Measurements from ENCODE around the gene PTPRG. TPM values are rescaled to one million over a fixed set of nuclear protein-coding genes. Genes with fewer than 3 reads are reported as not detected.

PTPRG gene
- total and polyA plus RNA-seq, 2 donors (not counting 1 experiment from before 2014, with no cell fraction given) = 67.0 to 97.9 TPM

- no peak overlapping the region for H3K9ac ChIP-seq (ENCODE audit: insufficient read depth, low read length)
- DNase-seq (ENCODE audit: low read depth in 2 of 2) = peak in 1 of 2 donors; percentile 11
- no peaks in the 10 kb centered on the region for H3K27me3 ChIP-seq (ENCODE audit: control insufficient read depth, insufficient read depth, low read length)
- H3K36me3 ChIP-seq (ENCODE audit: control insufficient read depth, insufficient read depth, low read length) = peaks cover 2% of the 10 kb centered on the region
- H3K4me3 ChIP-seq (replicated peaks in 1 of 4; ENCODE audit: control extremely low read depth in 1 of 4, insufficient read depth in 1 of 4, low read depth in 3 of 4, low read length in 4 of 4) = no peak overlapping the region
- H3K9me3 ChIP-seq (ENCODE audit: control insufficient read depth, insufficient read depth, low read depth, low read length) = no peaks in the 10 kb centered on the region
- H3K79me2 ChIP-seq (ENCODE audit: control insufficient read depth, insufficient read depth, low read length) = no peaks in the 10 kb centered on the region
- TF ChIP-seq EZH2 (IDR thresholded peaks at IDR 0.05; ENCODE audit: low read length, missing control alignments) (no peak), CTCF (conservative IDR thresholded peaks at IDR 0.05 in 1 of 2, IDR thresholded peaks at IDR 0.05 in 1 of 2; ENCODE audit: low read depth in 1 of 2, low read length in 2 of 2) (no peak)
- no peak overlapping the region for H2AFZ ChIP-seq (ENCODE audit: low read length)
- no peak overlapping the region for H3K4me2 ChIP-seq (ENCODE audit: extremely low read depth, insufficient read depth, low read length)
- H4K20me1 ChIP-seq (ENCODE audit: control insufficient read depth, extremely low read depth, insufficient read depth, low read length) = no peaks in the 10 kb centered on the region
- no peaks in the 10 kb centered on the region for H3K4me1 ChIP-seq (ENCODE audit: control insufficient read depth, extremely low read depth, insufficient read depth, low read length)
- H3K27ac ChIP-seq (ENCODE audit: insufficient read depth, low read length) = no peak overlapping the region
These were observed 716.6 kb downstream of the PTPRG start for GRCh38 chr3:62277986-62278385.

- Histone ChIP-seq H2AFZ (ENCODE audit: low read length) (no peak overlapping the region), H4K20me1 (ENCODE audit: control insufficient read depth, extremely low read depth, insufficient read depth, low read length) (no peaks in the 10 kb centered on the region), H3K4me2 (ENCODE audit: extremely low read depth, insufficient read depth, low read length) (no peak overlapping the region), H3K4me3 (replicated peaks in 1 of 4; ENCODE audit: control extremely low read depth in 1 of 4, insufficient read depth in 1 of 4, low read depth in 3 of 4, low read length in 4 of 4) (no peak overlapping the region), H3K79me2 (ENCODE audit: control insufficient read depth, insufficient read depth, low read length) (no peaks in the 10 kb centered on the region), H3K27me3 (ENCODE audit: control insufficient read depth, insufficient read depth, low read length) (no peaks in the 10 kb centered on the region), H3K9ac (ENCODE audit: insufficient read depth, low read length) (no peak overlapping the region), H3K27ac (ENCODE audit: insufficient read depth, low read length) (no peak overlapping the region), H3K4me1 (ENCODE audit: control insufficient read depth, extremely low read depth, insufficient read depth, low read length) (no peaks in the 10 kb centered on the region), H3K9me3 (ENCODE audit: control insufficient read depth, insufficient read depth, low read depth, low read length) (no peaks in the 10 kb centered on the region), H3K36me3 (ENCODE audit: control insufficient read depth, insufficient read depth, low read length) (peaks cover 2% of the 10 kb centered on the region)
- peak in 1 of 2 donors; percentile 0 for DNase-seq (ENCODE audit: low read depth in 2 of 2)
- TF ChIP-seq CTCF (conservative IDR thresholded peaks at IDR 0.05 in 1 of 2, IDR thresholded peaks at IDR 0.05 in 1 of 2; ENCODE audit: low read depth in 1 of 2, low read length in 2 of 2) = no peak
- TF ChIP-seq EZH2 (IDR thresholded peaks at IDR 0.05; ENCODE audit: low read length, missing control alignments) = no peak
These were observed 720.4 kb downstream of the PTPRG start for GRCh38 chr3:62281726-62282125.

GRCh38 chr3:62284442-62284841 lies 723.1 kb downstream of the PTPRG start:
- Histone ChIP-seq H3K4me1 (ENCODE audit: control insufficient read depth, extremely low read depth, insufficient read depth, low read length) (no peaks in the 10 kb centered on the region), H3K9ac (ENCODE audit: insufficient read depth, low read length) (no peak overlapping the region), H2AFZ (ENCODE audit: low read length) (no peak overlapping the region), H3K4me2 (ENCODE audit: extremely low read depth, insufficient read depth, low read length) (no peak overlapping the region), H3K4me3 (replicated peaks in 1 of 4; ENCODE audit: control extremely low read depth in 1 of 4, insufficient read depth in 1 of 4, low read depth in 3 of 4, low read length in 4 of 4) (no peak overlapping the region), H3K79me2 (ENCODE audit: control insufficient read depth, insufficient read depth, low read length) (no peaks in the 10 kb centered on the region), H3K9me3 (ENCODE audit: control insufficient read depth, insufficient read depth, low read depth, low read length) (no peaks in the 10 kb centered on the region), H3K27ac (ENCODE audit: insufficient read depth, low read length) (no peak overlapping the region), H3K27me3 (ENCODE audit: control insufficient read depth, insufficient read depth, low read length) (no peaks in the 10 kb centered on the region), H4K20me1 (ENCODE audit: control insufficient read depth, extremely low read depth, insufficient read depth, low read length) (no peaks in the 10 kb centered on the region), H3K36me3 (ENCODE audit: control insufficient read depth, insufficient read depth, low read length) (no peaks in the 10 kb centered on the region)
- no peak for TF ChIP-seq EZH2 (IDR thresholded peaks at IDR 0.05; ENCODE audit: low read length, missing control alignments)
- no peak for TF ChIP-seq CTCF (conservative IDR thresholded peaks at IDR 0.05 in 1 of 2, IDR thresholded peaks at IDR 0.05 in 1 of 2; ENCODE audit: low read depth in 1 of 2, low read length in 2 of 2)
- no peak for DNase-seq (ENCODE audit: low read depth in 2 of 2)
